GM21723 (cell line): ENCODE data around the gene TRDN.
"Not testable (repeated sequence)": the region's sequence is repeated elsewhere in the genome, so short reads cannot be mapped to it uniquely, and the experiment has no call there.

Experiments used
- ATAC-seq: cut with Tn5 transposase; IDR thresholded peaks from one replicate; pipeline ENCODE4 v1.9.1; 2021; ENCODE audit warnings: mild to moderate bottlenecking, moderate library complexity; ENCODE audit not compliant: unreplicated experiment

The TRDN gene

GRCh38 chr6:123635144-123635543 lies 1.6 kb downstream of the TRDN start:
- no peak for ATAC-seq

- ATAC-seq = no peak
Observed at GRCh38 chr6:123632641-123633040, 4.1 kb downstream of the TRDN start.

- ATAC-seq = no peak
Observed at GRCh38 chr6:123629258-123629941, 7.3 kb downstream of the TRDN start.

- ATAC-seq = no peak
Observed at GRCh38 chr6:123625696-123626095, 11.1 kb downstream of the TRDN start.

GRCh38 chr6:123622780-123623179 lies 14.0 kb downstream of the TRDN start:
- ATAC-seq = no peak

- no peak for ATAC-seq
Observed at GRCh38 chr6:123619156-123619555, 17.6 kb downstream of the TRDN start.

GRCh38 chr6:123616942-123617341 lies 19.8 kb downstream of the TRDN start:
- no peak for ATAC-seq

GRCh38 chr6:123616016-123616415 lies 20.7 kb downstream of the TRDN start:
- no peak for ATAC-seq

- ATAC-seq = no peak
Observed at GRCh38 chr6:123610779-123611178, 26.0 kb downstream of the TRDN start.

- ATAC-seq = no peak
Observed at GRCh38 chr6:123604067-123604466, 32.7 kb downstream of the TRDN start.

GRCh38 chr6:123598011-123598410 lies 38.7 kb downstream of the TRDN start:
- peak; percentile 74 for ATAC-seq

GRCh38 chr6:123594776-123595175 lies 42.0 kb downstream of the TRDN start:
- ATAC-seq = no peak

GRCh38 chr6:123592426-123592825 lies 44.3 kb downstream of the TRDN start:
- no peak for ATAC-seq

GRCh38 chr6:123589973-123590372 lies 46.8 kb downstream of the TRDN start:
- no peak for ATAC-seq

GRCh38 chr6:123589317-123589716 lies 47.4 kb downstream of the TRDN start:
- no peak for ATAC-seq

GRCh38 chr6:123588546-123588895 lies 48.2 kb downstream of the TRDN start:
- ATAC-seq = no peak

GRCh38 chr6:123587838-123588545 lies 48.8 kb downstream of the TRDN start:
- ATAC-seq = no peak

- ATAC-seq = not testable (repeated sequence)
Observed at GRCh38 chr6:123587407-123587806, 49.3 kb downstream of the TRDN start.

- ATAC-seq = no peak
Observed at GRCh38 chr6:123580331-123580730, 56.4 kb downstream of the TRDN start.

GRCh38 chr6:123575188-123575587 lies 61.6 kb downstream of the TRDN start:
- no peak for ATAC-seq

GRCh38 chr6:123570813-123571684 lies 65.7 kb downstream of the TRDN start:
- no peak for ATAC-seq

GRCh38 chr6:123569575-123569974 lies 67.2 kb downstream of the TRDN start:
- no peak for ATAC-seq
